ENCODE results near the gene ATXN7L1. TPM values are rescaled to one million over a fixed set of nuclear protein-coding genes. Genes with fewer than 3 reads are reported as not detected.
"Not testable (repeated sequence)": the region's sequence is repeated elsewhere in the genome, so short reads cannot be mapped to it uniquely, and the experiment has no call there.

ATXN7L1 gene
- polyA plus RNA-seq, 4 donors, result 9.5 to 10.4 (median 10.0) TPM

- no peak for DNase-seq (ENCODE audit: low read depth in 4 of 4, low spot score in 3 of 4)
Observed at GRCh38 chr7:105894131-105894530, 17.7 kb upstream of the ATXN7L1 start.

DNA sequence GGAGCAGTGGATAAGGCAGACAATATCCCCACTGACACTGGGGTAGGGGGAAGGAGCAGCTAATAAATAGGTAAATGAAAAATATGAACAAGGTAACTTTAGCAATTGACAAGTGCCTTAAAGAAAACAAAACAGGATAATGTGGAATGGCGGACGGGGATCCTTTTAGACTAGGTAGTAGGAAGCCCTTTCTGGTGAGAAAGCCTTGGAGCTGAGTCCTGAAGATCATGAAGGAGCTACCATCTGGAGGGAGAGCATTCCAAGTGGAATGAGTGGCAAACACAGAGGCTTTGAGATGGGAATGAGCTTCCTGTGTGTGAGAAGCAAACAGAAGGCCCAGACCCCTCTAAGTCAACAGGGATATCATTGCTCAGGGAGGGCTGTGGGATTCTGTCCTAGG lies 16.0 kb upstream of the ATXN7L1 start:
- DNase-seq (ENCODE audit: low read depth in 4 of 4, low spot score in 3 of 4), result no peak

DNA sequence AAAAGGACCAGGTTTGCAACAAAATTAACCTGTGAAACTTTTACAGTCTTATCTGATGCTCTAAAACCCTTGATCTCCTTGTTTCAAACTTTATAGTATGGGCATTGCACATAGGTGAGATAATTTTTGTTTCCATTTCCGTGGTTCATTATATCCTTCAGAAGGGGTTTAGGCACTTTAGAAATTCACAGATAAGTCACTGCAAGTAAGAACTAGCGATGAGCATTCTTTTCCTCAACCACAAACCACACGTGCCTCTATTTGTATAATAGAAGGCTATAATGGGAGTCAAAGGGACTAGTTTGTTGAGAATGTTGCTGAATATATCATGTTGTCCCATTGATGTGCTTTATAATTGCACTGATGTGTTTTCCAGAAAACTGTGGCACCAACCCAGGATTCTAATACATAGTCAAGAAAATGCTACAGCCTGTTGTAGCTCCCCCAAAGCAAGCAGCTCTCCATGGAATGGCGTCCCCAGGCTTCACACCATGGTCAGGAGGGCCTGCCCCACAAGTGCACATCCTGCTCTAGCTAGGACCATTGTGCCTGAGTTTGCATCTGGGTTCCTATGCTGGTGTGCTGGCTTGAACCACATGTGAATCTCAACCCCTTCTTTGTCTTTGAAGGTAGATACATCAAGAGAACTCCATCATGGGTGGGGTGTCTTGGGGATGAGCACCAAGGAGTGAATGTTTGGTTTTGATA lies 14.0 kb upstream of the ATXN7L1 start:
- DNase-seq (ENCODE audit: low read depth in 4 of 4, low spot score in 3 of 4), result no peak

GRCh38 chr7:105887569-105888189 lies 11.3 kb upstream of the ATXN7L1 start:
- DNase-seq (ENCODE audit: low read depth in 4 of 4, low spot score in 3 of 4), result peak in 1 of 4 donors; percentile 32

DNA sequence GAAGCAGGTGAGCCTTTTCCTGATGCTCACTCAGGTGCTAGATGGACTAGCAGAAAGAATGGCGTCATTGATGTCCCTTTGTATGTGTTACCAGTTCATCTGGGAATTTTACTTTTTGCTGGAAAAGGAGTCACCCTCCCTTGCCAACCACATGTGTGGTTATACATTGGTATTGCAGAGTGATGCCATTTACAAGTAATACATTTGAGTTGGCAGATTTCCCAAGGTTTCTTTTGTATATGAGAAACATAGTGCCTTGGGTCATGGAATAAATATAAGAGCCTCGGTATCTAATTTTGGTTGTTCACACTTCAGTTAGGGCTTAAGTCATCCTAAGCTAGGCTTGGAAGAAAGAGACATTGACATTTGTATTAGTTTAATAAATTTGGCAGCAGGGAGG lies 10.4 kb upstream of the ATXN7L1 start:
- DNase-seq (ENCODE audit: low read depth in 4 of 4, low spot score in 3 of 4), result no peak

GRCh38 chr7:105885387-105886111 lies 9.2 kb upstream of the ATXN7L1 start:
- no peak for DNase-seq (ENCODE audit: low read depth in 4 of 4, low spot score in 3 of 4)

DNA sequence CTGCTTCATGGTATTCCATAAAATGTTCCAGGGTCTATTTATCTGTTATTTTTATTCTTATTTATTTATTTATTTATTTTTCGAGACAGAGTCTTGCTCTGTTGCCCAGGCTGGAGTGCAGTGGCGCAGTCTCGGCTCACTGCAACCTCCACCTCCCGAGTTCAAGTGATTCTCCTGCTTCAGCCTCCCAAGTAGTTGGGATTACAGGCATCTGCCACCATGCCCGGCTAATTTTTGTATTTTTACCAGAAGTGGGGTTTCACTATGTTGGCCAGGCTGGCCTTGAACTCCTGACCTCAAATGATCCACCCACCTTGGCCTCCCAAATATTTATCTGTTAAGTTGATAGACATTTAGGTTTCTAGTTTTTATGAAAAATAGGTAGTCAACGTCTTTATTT lies 6.8 kb upstream of the ATXN7L1 start:
- DNase-seq (ENCODE audit: low read depth in 4 of 4, low spot score in 3 of 4), result not testable (repeated sequence)

- DNase-seq (ENCODE audit: low read depth in 4 of 4, low spot score in 3 of 4), result no peak
Observed at GRCh38 chr7:105881439-105881838, 5.0 kb upstream of the ATXN7L1 start.

DNA sequence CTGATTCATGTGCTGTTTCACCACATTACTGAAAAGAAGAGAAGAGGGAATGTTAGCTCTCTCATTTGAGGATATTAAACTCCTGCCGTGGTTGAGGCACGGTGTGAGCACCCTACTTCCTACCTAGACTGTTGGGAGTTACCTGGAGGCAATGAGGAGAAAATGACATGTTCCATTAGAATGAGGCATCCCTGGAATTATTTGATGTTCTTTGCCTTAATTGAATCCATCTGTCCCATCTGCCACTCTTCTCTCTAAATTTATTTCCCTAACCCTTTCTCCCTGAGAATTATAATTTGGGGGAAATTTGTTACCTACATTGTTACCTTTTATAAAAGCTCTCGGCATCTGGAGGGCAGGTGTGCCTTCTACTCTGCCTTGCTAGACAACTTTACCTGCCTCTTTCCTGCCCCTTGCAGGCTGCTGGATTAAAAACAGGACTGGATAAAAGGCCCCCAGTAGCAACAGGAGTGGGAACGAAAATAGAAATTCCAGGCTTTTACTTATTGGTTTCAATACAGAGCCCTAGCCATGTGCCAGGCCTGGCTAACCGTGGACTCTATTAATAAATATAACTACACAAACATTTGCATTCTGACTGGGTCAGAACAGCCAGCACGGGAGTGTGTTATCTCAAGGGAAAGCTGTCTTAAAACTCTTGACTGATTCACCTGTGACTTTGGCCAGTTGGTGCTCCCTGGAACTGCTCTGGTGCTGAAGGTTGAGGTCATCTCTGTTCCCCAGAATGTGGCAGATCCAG lies 4.4 kb upstream of the ATXN7L1 start:
- no peak for DNase-seq (ENCODE audit: low read depth in 4 of 4, low spot score in 3 of 4)

DNA sequence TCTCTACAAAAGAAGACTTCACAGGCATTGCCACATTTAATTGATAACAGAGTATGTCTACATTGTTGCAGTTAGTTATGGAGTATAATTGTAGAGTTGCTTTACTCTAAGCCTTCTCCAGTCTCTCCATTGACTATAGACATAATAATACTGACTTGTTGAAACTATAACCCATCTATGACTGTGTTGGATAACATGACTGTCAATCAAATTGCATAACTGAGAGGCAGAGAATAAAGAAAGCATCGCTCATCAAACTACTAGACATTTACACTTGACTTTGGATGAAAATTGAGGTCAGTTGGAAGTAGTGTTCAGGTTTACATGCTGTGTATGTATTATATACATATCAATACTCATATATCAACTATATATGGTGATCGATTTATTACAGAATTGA lies 3.4 kb upstream of the ATXN7L1 start:
- DNase-seq (ENCODE audit: low read depth in 4 of 4, low spot score in 3 of 4), result no peak

DNA sequence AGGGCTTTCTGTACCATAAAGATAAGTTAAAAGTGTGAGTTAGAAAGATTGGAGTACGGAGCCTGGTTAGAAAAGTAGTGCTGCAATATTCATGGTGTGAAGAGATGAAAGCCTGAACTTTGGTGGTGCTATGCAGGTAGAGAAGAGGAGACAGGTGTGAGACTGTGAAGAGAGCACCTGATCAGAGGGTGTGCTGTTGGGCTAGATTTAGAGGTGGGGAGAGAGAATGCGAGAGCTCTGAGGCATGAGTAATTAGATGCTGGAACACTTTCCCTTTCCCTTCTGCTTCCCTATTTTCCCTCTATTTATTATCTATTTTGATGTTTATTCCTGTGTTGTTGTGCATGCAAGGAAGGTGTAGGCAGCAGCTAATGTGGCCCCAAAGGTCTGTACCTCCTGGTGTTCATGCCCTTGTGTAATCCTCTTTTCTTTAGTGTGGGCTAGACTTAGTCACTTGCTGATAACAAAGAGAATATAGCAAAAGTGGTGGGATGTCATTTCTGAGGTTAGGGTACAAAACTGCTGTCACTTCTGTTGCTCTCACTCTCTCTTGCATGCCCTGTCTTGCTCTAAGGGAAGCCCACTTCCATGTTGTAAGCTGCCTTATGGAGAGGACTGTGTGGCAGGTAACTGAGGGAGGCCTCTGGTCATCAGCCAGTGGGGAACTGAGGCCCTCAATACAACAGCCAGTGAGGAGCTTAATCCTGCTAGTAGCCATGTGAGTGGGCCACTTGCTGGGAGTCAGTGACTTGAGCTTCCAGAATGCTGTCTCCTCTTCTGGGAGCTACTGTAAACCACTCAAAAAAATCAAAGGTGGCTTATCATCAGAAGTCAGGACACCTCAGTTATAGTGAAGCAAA lies 2.6 kb upstream of the ATXN7L1 start:
- no peak for DNase-seq (ENCODE audit: low read depth in 4 of 4, low spot score in 3 of 4)

GRCh38 chr7:105877736-105878135 lies 1.3 kb upstream of the ATXN7L1 start:
- no peak for DNase-seq (ENCODE audit: low read depth in 4 of 4, low spot score in 3 of 4)

GRCh38 chr7:105876964-105877601 lies 684 bp upstream of the ATXN7L1 start:
- DNase-seq (ENCODE audit: low read depth in 4 of 4, low spot score in 3 of 4), result peak in 1 of 4 donors; percentile 27

DNA sequence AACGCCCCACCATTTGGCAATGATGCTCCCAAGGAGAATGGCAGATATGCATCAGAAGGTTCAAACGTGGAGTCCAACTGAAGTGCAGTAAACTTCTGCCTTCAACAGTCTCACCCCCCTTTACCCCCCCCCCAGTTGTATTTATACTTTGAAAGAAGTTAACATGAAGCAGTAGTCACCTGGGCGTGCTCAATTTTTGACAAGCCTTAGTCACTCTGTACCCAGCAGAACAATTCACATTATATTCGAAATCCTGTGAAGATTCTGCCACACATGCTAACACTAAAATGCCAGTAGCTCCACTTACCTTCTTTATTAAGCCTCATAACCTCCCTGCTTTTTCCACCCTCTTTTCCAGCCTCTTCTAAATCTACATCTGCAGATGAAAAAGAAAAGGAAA lies 894 bp downstream of the ATXN7L1 start:
- no peak for DNase-seq (ENCODE audit: low read depth in 4 of 4, low spot score in 3 of 4)

DNA sequence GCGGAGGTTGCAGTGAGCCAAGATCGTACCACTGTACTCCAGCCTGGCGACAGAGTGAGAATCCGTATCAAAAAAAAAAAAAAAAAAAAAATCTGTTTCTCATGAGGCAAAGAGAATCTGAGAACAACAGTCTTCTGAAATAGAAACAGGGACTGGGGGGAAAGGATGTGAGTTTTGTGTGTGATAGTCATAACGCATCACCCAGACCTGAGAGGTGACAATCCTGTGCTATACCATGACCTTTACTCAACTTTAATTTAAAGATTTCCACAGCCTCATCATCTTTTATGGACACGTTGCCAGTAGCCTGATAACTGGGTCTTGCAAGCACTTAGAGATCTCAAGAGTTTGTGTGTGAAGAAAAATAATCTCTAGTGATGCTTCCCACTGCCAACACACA lies 2.3 kb downstream of the ATXN7L1 start:
- DNase-seq (ENCODE audit: low read depth in 4 of 4, low spot score in 3 of 4), result no peak

DNA sequence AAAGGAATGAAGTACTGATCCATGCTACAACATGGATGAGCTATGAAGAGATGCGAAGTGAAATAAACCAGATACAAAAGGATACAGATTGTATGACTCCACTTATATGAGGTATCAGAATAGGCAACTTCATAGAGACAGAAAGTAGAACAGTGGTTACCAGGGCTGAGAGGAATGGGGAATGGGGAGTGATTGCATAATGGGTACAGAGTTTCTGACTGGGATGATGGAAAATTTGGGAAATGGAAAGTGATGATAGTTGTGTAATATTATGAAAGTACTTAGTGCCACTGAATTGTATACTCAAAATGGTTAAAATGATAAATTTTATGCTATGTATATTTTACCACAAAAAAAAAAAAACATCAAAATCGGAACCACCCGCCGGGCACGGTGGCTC lies 3.9 kb downstream of the ATXN7L1 start:
- no peak for DNase-seq (ENCODE audit: low read depth in 4 of 4, low spot score in 3 of 4)

GRCh38 chr7:105871142-105871541 lies 5.3 kb downstream of the ATXN7L1 start:
- no peak for DNase-seq (ENCODE audit: low read depth in 4 of 4, low spot score in 3 of 4)

DNA sequence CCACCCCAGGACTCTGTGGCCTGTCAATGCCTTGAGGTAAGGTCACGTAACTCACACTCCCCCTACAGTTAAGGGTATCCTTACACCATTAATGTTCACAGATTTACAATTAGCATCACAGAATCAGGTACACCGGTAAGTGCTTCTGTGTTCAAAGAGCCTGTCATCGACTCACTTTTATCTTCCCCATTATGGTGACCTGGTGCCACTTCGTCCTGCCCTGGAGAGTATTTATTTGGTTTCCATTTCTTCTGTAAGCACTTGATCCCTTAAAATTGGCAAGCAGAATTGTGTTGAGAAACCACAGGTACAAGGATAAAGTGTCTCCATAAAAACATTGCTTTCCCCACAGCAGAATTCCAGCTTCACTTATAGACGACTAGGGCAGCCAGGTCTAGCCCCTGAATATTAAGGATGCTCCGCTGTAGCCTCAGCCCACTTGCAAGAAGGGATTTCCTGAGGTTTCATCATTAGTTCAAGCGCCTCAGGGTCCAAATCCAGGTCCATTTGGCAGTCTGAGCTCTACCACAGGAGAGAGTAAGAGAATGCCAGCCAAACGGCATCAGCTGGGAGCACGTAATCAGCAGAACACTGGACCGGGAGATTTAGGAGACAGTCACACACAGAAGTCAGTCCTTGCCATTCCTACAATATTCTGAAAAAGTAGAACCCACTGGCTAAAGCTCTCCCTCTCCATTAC lies 10.1 kb downstream of the ATXN7L1 start:
- no peak for DNase-seq (ENCODE audit: low read depth in 4 of 4, low spot score in 3 of 4)

GRCh38 chr7:105863876-105864275 lies 12.5 kb downstream of the ATXN7L1 start:
- no peak for DNase-seq (ENCODE audit: low read depth in 4 of 4, low spot score in 3 of 4)
